ENCODE measurements around the gene NLGN4Y. TPM values are rescaled to one million over a fixed set of nuclear protein-coding genes. Genes with fewer than 3 reads are reported as not detected.
"Not testable (repeated sequence)": the region's sequence is repeated elsewhere in the genome, so short reads cannot be mapped to it uniquely, and the experiment has no call there.

NLGN4Y gene
- total and polyA plus RNA-seq, 2 experiments from 2014 or later = not detected

DNA sequence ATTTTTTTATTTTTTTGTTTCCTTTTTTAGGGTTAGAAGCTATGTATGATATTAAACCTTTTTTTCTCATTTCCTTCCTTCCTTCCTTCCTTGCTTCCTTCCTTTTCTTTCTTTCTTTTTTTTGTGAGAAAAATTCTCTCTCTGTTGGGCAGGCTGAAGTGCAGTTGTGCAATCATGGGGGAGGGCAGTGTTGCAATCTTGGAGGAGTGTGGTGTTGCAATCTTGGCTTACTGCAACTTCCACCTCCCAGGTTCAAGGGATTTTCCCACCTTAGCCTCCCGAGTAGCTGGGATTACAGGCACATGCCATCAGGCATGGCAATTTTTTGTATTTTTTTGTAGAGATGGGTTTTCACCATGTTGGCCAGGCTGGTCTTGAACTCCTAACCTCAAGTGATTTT is 326.4 kb downstream of the NLGN4Y start:
- DNase-seq (ENCODE audit: low spot score) = no peak
- Histone ChIP-seq H3K79me2 (no peaks in the 10 kb centered on the region), H3K9me3 (ENCODE audit: low read depth) (no peaks in the 10 kb centered on the region), H3K27me3 (no peaks in the 10 kb centered on the region), H3K9me2 (replicated peaks; ENCODE audit: insufficient read depth) (no peaks in the 10 kb centered on the region), H3K4me1 (ENCODE audit: insufficient read depth) (no peaks in the 10 kb centered on the region), H3K4me3 (no peak overlapping the region), H3K4me2 (no peak overlapping the region), H4K20me1 (ENCODE audit: insufficient read depth, poor library complexity, severe bottlenecking) (no peaks in the 10 kb centered on the region), H3K27ac (no peak overlapping the region), H3K36me3 (replicated peaks; ENCODE audit: insufficient read depth, low read depth) (no peaks in the 10 kb centered on the region), H2AFZ (no peak overlapping the region)
- TF ChIP-seq EZH2phosphoT487 (IDR thresholded peaks at IDR 0.05; ENCODE audit: low read depth, severe bottlenecking, unreplicated experiment) (no peak), EZH2 (IDR thresholded peaks at IDR 0.05; ENCODE audit: borderline replicate concordance) (no peak)
- TF ChIP-seq, protein P1, sequence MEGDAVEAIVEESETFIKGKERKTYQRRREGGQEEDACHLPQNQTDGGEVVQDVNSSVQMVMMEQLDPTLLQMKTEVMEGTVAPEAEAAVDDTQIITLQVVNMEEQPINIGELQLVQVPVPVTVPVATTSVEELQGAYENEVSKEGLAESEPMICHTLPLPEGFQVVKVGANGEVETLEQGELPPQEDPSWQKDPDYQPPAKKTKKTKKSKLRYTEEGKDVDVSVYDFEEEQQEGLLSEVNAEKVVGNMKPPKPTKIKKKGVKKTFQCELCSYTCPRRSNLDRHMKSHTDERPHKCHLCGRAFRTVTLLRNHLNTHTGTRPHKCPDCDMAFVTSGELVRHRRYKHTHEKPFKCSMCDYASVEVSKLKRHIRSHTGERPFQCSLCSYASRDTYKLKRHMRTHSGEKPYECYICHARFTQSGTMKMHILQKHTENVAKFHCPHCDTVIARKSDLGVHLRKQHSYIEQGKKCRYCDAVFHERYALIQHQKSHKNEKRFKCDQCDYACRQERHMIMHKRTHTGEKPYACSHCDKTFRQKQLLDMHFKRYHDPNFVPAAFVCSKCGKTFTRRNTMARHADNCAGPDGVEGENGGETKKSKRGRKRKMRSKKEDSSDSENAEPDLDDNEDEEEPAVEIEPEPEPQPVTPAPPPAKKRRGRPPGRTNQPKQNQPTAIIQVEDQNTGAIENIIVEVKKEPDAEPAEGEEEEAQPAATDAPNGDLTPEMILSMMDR (IDR thresholded peaks at IDR 0.05; ENCODE audit: poor library complexity) = no peak
- WGBS (ENCODE audit: low lambda C conversion rate, missing lambda C conversion rate) = no CpG with 5 or more reads among the region's 1 CpG

DNA sequence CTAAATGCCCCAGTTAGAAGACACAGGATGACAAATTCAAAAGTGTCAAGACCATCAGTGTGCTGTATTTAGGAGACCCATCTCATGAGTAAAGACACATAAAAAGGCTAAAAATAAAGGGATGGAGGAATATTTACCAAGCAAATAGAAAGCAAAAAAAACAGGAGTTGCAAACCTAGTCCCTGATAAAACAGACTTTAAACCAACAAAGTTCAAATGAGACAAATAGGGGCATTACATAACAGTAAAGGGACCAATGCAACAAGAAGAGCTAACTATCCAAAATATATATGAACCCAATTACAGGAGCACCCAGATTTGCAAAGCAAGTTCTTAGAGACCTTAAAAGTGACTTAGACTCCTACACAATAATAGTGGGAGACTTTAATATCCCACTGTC is 336.1 kb downstream of the NLGN4Y start:
- no peak for TF ChIP-seq EZH2phosphoT487 (IDR thresholded peaks at IDR 0.05; ENCODE audit: low read depth, severe bottlenecking, unreplicated experiment)
- TF ChIP-seq EZH2 (IDR thresholded peaks at IDR 0.05; ENCODE audit: borderline replicate concordance) = no peak
- TF ChIP-seq, protein P1 (IDR thresholded peaks at IDR 0.05; ENCODE audit: poor library complexity) = no peak
- no peak overlapping the region for H3K4me2 ChIP-seq

DNA sequence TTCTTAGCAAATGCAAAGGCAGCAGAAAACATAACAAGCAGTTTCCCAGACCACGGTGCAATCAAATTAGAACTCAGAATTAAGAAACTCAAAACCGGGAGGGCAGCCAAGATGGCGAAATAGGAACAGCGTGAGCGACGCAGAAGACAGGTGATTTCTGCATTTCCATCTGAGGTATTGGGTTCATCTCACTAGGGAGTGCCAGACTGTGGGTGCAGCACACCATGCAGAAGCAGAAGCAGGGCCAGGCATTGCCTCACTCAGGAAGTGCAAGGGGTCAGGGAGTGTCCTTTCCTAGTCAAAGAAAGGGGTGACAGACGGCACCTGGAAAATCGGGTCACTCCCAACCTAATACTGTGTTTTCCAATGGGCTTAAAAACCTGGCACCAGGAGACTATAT is 336.7 kb downstream of the NLGN4Y start:
- no CpG with 5 or more reads among the region's 8 CpGs for WGBS (ENCODE audit: low lambda C conversion rate, missing lambda C conversion rate)
- not testable (repeated sequence) for H4K20me1 ChIP-seq (ENCODE audit: insufficient read depth, poor library complexity, severe bottlenecking); H3K36me3 ChIP-seq (replicated peaks; ENCODE audit: insufficient read depth, low read depth); H3K4me2 ChIP-seq; H3K4me1 ChIP-seq (ENCODE audit: insufficient read depth); H3K9me2 ChIP-seq (replicated peaks; ENCODE audit: insufficient read depth); H3K27ac ChIP-seq; H3K9me3 ChIP-seq (ENCODE audit: low read depth); H3K79me2 ChIP-seq; H2AFZ ChIP-seq; H3K27me3 ChIP-seq; H3K4me3 ChIP-seq; DNase-seq (ENCODE audit: low spot score)

More for the DNA sequence above, 336.1 kb downstream of the NLGN4Y start:
- Histone ChIP-seq H3K9me3 (ENCODE audit: low read depth) (no peaks in the 10 kb centered on the region), H3K9me2 (replicated peaks; ENCODE audit: insufficient read depth) (no peaks in the 10 kb centered on the region), H2AFZ (no peak overlapping the region), H3K36me3 (replicated peaks; ENCODE audit: insufficient read depth, low read depth) (no peaks in the 10 kb centered on the region), H3K4me1 (ENCODE audit: insufficient read depth) (no peaks in the 10 kb centered on the region), H4K20me1 (ENCODE audit: insufficient read depth, poor library complexity, severe bottlenecking) (no peaks in the 10 kb centered on the region), H3K27me3 (no peaks in the 10 kb centered on the region), H3K4me3 (no peak overlapping the region), H3K79me2 (no peaks in the 10 kb centered on the region), H3K27ac (no peak overlapping the region)
- DNase-seq (ENCODE audit: low spot score) = no peak

DNA sequence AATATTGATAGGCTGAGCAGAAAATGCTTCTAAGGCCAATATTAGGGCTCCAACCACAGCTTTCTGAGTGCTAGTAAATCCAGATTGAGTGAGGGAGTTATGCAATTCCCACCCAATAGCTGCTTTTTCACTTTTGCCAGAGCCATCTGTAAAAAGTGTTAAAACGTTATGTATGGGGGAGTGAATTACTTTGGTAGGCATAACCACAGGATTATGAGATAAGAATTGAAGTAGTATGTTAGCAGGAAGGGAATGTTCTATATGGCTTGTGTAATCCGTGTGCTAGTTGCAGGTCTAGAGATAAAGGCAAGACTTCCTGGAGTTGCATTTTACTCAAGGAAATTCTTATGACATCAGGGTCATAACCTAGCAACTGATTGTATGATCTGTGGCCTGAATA is 347.6 kb downstream of the NLGN4Y start:
- Histone ChIP-seq H3K36me3 (replicated peaks; ENCODE audit: insufficient read depth, low read depth) (no peaks in the 10 kb centered on the region), H3K4me2 (no peak overlapping the region), H3K9me2 (replicated peaks; ENCODE audit: insufficient read depth) (no peaks in the 10 kb centered on the region), H3K27ac (no peak overlapping the region), H3K9me3 (ENCODE audit: low read depth) (no peaks in the 10 kb centered on the region), H3K4me1 (ENCODE audit: insufficient read depth) (no peaks in the 10 kb centered on the region), H3K4me3 (no peak overlapping the region), H3K27me3 (no peaks in the 10 kb centered on the region), H3K79me2 (no peaks in the 10 kb centered on the region), H2AFZ (no peak overlapping the region), H4K20me1 (ENCODE audit: insufficient read depth, poor library complexity, severe bottlenecking) (no peaks in the 10 kb centered on the region)
- WGBS (ENCODE audit: low lambda C conversion rate, missing lambda C conversion rate) = no CpG with 5 or more reads among the region's 2 CpGs
- no peak for DNase-seq (ENCODE audit: low spot score)
- TF ChIP-seq, protein P1 (IDR thresholded peaks at IDR 0.05; ENCODE audit: poor library complexity) = no peak
- no peak for TF ChIP-seq EZH2 (IDR thresholded peaks at IDR 0.05; ENCODE audit: borderline replicate concordance)
- no peak for TF ChIP-seq EZH2phosphoT487 (IDR thresholded peaks at IDR 0.05; ENCODE audit: low read depth, severe bottlenecking, unreplicated experiment)

All from hepatocyte (in vitro differentiated cells).